Caco-2 (cell line): ENCODE data around the gene RXRA. TPM values are rescaled to one million over a fixed set of nuclear protein-coding genes. Genes with fewer than 3 reads are reported as not detected.

Source experiments
- BruUV-seq: library from RNA; stranded (reverse); fragments of 400-500 nt; replicated peaks from 2 replicates; lab custom pipeline; 2021; lab: Mats Ljungman, UMichigan
- CTCF ChIA-PET: fragments of 300-600 bp; sonication (Branson Sonifier 250); formaldehyde crosslinking; loops from one replicate; lab custom pipeline; 2022; ENCODE audit warnings: antibody characterized with exemption; lab: Charles Lee
- POLR2A ChIA-PET: fragments of 300-600 bp; sonication (Branson Sonifier 250); formaldehyde crosslinking; loops from one replicate; lab custom pipeline; 2022; ENCODE audit warnings: antibody characterized with exemption; lab: Charles Lee
- DNase-seq, 2 experiments: peaks; one replicate each; pipeline versions ENCODE4 v3.0.0 to v3.0.0-alpha.2; 2020 to 2022
- H3K27me3 ChIP-seq: replicated peaks from 2 replicates; pipeline ENCODE4 v1.6.0; 2011; ENCODE audit warnings: low read length; ENCODE audit not compliant: control insufficient read depth, insufficient read depth
- H3K36me3 ChIP-seq: 2 replicates; pipeline ENCODE4 v1.5.1; 2011; ENCODE audit warnings: low read length; ENCODE audit not compliant: control insufficient read depth, insufficient read depth
- H3K4me1 ChIP-seq: fragments of 250-450 bp; sonication (Bioruptor Pico); 2 replicates; pipeline ENCODE4 v1.5.1; 2020; ENCODE audit warnings: mild to moderate bottlenecking
- H3K4me3 ChIP-seq: 2 replicates; pipeline ENCODE4 v1.5.1; 2011; ENCODE audit warnings: low read depth, mild to moderate bottlenecking, control low read depth, low read length
- H3K9me3 ChIP-seq: fragments of 250-450 bp; sonication (Bioruptor Pico); 2 replicates; pipeline ENCODE4 v1.5.1; 2020; ENCODE audit warnings: mild to moderate bottlenecking, moderate library complexity
- H3K27ac Mint-ChIP-seq: one replicate; pipeline ENCODE4 v1.8.0; 2022; ENCODE audit warnings: mixed read lengths; ENCODE audit not compliant: unreplicated experiment
- H3K27me3 Mint-ChIP-seq: one replicate; pipeline ENCODE4 v1.8.0; 2022; ENCODE audit warnings: mixed read lengths; ENCODE audit not compliant: insufficient read depth, unreplicated experiment
- H3K36me3 Mint-ChIP-seq: one replicate; pipeline ENCODE4 v1.8.0; 2022; ENCODE audit warnings: mild to moderate bottlenecking, mixed read lengths; ENCODE audit not compliant: insufficient read depth, unreplicated experiment
- H3K4me1 Mint-ChIP-seq: one replicate; pipeline ENCODE4 v1.8.0; 2022; ENCODE audit warnings: low read depth, mixed read lengths; ENCODE audit not compliant: unreplicated experiment
- H3K4me3 Mint-ChIP-seq: one replicate; pipeline ENCODE4 v1.8.0; 2022; ENCODE audit warnings: mild to moderate bottlenecking, moderate library complexity, mixed read lengths; ENCODE audit not compliant: unreplicated experiment
- H3K9me3 Mint-ChIP-seq: one replicate; pipeline ENCODE4 v1.8.0; 2022; ENCODE audit warnings: mixed read lengths; ENCODE audit not compliant: unreplicated experiment
- CTCF ChIP-seq, 2 experiments: fragments of 200-600 bp in 1 of 2; IDR thresholded peaks; 1 replicate in 1 of 2; 2 replicates in 1 of 2; pipeline versions ENCODE4 v1.5.1 to v1.8.0; 2011 to 2022; ENCODE audit warnings: antibody characterized with exemption in 1 of 2, control low read depth in 1 of 2, inconsistent platforms in 1 of 2, low read depth in 1 of 2, low read length in 1 of 2, mild to moderate bottlenecking in 1 of 2, moderate library complexity in 1 of 2; ENCODE audit not compliant: insufficient read depth in 1 of 2, severe bottlenecking in 1 of 2, unreplicated experiment in 1 of 2
- intact Hi-C: fragments of 100-400 bp; cut with micrococcal nuclease; formaldehyde crosslinking; loops from one replicate; pipeline ENCODE4 v1.10.0; 2022; ENCODE audit not compliant: unreplicated experiment
- total RNA-seq: library from RNA; stranded (reverse); gene quantifications from 2 replicates; pipeline ENCODE4 v1.2.3, GENCODE V29; 2022

Gene RXRA
- total RNA-seq, 1 experiment from 2014 or later = 69.1 TPM

DNA sequence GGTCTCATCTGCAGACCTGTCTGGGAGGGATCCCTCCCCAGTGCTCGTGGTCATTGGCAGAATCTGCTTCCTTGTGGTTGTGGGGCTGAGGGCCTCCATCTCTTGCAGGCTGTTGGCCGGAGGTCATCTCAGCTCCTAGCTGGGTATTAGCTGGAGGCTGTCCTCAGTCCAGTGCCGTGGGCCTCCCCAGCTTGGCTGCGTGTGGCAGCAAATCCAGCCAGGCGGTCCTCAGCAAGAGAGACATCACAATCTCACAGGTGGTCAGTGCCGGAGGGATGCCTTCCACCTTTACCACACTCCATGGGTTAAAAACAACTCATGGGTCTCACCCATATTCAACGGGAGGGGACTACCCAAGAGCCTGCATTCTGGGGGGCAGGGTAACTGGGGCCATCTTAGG, 155.5 kb downstream of the RXRA start:
- no peak overlapping the region for H3K4me3 Mint-ChIP-seq
- no peaks in the 10 kb centered on the region for H3K27me3 Mint-ChIP-seq
- H3K4me1 ChIP-seq = no peaks in the 10 kb centered on the region
- no peak overlapping the region for H3K4me3 ChIP-seq
- no peaks in the 10 kb centered on the region for H3K4me1 Mint-ChIP-seq
- no peak overlapping the region for H3K27ac Mint-ChIP-seq
- no TSS peak for BruUV-seq
- TF ChIP-seq CTCF (IDR thresholded peaks at IDR 0.05; ENCODE audit: insufficient read depth in 1 of 2, low read depth in 1 of 2, low read length in 1 of 2, severe bottlenecking in 1 of 2, unreplicated experiment in 1 of 2) = no peak
- no peak for DNase-seq
- no peaks in the 10 kb centered on the region for H3K36me3 Mint-ChIP-seq
- no peaks in the 10 kb centered on the region for H3K9me3 ChIP-seq
- intact Hi-C loops = no loop called here
- no peaks in the 10 kb centered on the region for H3K9me3 Mint-ChIP-seq
- ChIA-PET CTCF (no interaction called here), POLR2A (no interaction called here)
- H3K36me3 ChIP-seq = no peaks in the 10 kb centered on the region
- H3K27me3 ChIP-seq = no peaks in the 10 kb centered on the region; the same call in 1 of the 2 replicates

GRCh38 chr9:134482226-134482625, 156.0 kb downstream of the RXRA start:
- no peak overlapping the region for H3K4me3 ChIP-seq
- ChIA-PET POLR2A (no interaction called here), CTCF (no interaction called here)
- no peak for TF ChIP-seq CTCF (IDR thresholded peaks at IDR 0.05; ENCODE audit: insufficient read depth in 1 of 2, low read depth in 1 of 2, low read length in 1 of 2, severe bottlenecking in 1 of 2, unreplicated experiment in 1 of 2)
- intact Hi-C loops = no loop called here
- no TSS peak for BruUV-seq
- H3K9me3 Mint-ChIP-seq = no peaks in the 10 kb centered on the region
- no peaks in the 10 kb centered on the region for H3K27me3 Mint-ChIP-seq
- no peaks in the 10 kb centered on the region for H3K9me3 ChIP-seq
- H3K4me3 Mint-ChIP-seq = no peak overlapping the region
- no peaks in the 10 kb centered on the region for H3K36me3 Mint-ChIP-seq
- H3K4me1 Mint-ChIP-seq = no peaks in the 10 kb centered on the region
- H3K36me3 ChIP-seq = no peaks in the 10 kb centered on the region
- H3K27ac Mint-ChIP-seq = no peak overlapping the region
- no peaks in the 10 kb centered on the region for H3K4me1 ChIP-seq
- no peak for DNase-seq
- no peaks in the 10 kb centered on the region; the same call in 1 of the 2 replicates for H3K27me3 ChIP-seq

- CTCF ChIA-PET = no interaction called here
- no peak overlapping the region for H3K4me3 Mint-ChIP-seq
- no peaks in the 10 kb centered on the region for H3K36me3 Mint-ChIP-seq
- POLR2A ChIA-PET = no interaction called here
- H3K27me3 Mint-ChIP-seq = peaks cover 3% of the 10 kb centered on the region
- no peaks in the 10 kb centered on the region for H3K4me1 Mint-ChIP-seq
- H3K9me3 ChIP-seq = no peaks in the 10 kb centered on the region
- no peaks in the 10 kb centered on the region; the same call in 1 of the 2 replicates for H3K27me3 ChIP-seq
- H3K4me3 ChIP-seq = no peak overlapping the region
- intact Hi-C loops = no loop called here
- no peak for DNase-seq
- BruUV-seq = no TSS peak
- no peaks in the 10 kb centered on the region for H3K36me3 ChIP-seq
- H3K27ac Mint-ChIP-seq = no peak overlapping the region
- H3K4me1 ChIP-seq = no peaks in the 10 kb centered on the region
- no peaks in the 10 kb centered on the region for H3K9me3 Mint-ChIP-seq
- TF ChIP-seq CTCF (IDR thresholded peaks at IDR 0.05; ENCODE audit: insufficient read depth in 1 of 2, low read depth in 1 of 2, low read length in 1 of 2, severe bottlenecking in 1 of 2, unreplicated experiment in 1 of 2) = no peak
These were observed 157.3 kb downstream of the RXRA start for GRCh38 chr9:134483361-134484184.
